ENCODE data around the gene GNAL.
"Not testable (repeated sequence)": the region's sequence is repeated elsewhere in the genome, so short reads cannot be mapped to it uniquely, and the experiment has no call there.

The GNAL gene

DNA sequence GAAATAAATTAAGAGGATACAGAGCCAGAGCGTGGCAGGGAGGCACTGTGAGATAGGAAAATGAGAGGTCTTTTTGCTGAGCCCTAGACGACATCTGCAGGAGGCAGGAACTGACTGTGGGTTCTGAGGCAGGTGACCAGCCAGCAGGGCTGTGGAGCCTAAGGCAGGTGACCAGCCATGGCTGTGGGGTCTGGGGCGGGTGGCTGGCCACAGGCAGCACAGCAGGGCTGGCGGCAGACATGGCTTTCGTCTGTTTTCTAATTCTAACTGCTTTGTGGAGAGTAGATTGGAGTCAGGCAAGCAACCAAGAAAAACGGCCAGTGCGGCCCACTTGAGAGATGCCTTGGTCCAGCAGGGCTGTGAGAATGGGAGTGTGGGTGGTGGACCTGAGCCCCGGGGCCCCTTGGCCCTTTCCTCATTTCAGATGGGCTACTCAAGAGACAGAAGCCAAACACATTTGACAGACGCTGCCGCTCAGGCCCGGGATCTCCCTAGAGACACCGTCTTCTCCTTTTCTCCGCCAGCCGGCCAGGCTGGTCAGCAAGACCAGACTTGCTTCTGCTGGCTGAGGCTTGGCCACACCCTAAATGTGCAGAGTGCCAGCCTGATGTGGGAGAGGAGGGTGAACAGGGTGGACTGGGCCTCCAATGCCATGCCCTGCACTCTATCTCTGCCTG is 19.7 kb upstream of the GNAL start:
- DNase-seq (ENCODE audit: low spot score) = no peak

DNA sequence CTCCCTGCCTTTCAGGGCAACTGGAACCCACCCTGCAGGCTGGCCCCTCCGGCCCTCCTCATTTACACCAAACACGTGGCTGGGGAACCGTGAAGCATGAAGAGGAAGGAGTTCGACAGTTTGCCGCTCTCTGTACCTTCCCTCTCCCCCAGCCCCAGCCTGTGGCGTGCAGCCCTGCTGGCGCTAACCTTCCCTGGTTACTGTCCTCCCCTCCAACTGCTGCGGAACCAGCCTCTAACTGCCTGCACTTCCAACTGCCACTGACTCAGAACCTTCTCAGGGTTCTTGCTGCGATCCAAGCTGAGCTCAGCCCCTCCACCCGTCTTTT is 19.2 kb upstream of the GNAL start:
- no peak for DNase-seq (ENCODE audit: low spot score)

DNA sequence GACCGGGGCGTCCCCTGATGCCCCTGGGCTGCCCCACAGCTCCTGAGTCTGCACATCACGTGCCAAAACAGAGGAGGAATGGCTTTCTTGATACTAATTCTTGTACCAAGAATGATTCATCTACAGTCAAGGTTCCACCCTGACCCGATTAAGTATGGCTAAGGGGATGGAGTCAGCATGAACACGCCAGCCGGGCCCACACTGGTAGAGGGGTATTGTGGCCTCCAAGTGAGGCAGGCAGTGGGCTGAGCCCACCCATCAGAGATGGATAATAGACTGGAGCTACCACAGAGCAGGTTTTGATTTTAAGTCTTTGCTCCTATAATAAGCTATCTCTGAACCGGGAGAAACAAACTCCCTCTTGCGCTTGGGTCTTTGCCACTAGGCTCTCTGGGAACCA is 17.9 kb upstream of the GNAL start:
- DNase-seq (ENCODE audit: low spot score) = no peak

DNA sequence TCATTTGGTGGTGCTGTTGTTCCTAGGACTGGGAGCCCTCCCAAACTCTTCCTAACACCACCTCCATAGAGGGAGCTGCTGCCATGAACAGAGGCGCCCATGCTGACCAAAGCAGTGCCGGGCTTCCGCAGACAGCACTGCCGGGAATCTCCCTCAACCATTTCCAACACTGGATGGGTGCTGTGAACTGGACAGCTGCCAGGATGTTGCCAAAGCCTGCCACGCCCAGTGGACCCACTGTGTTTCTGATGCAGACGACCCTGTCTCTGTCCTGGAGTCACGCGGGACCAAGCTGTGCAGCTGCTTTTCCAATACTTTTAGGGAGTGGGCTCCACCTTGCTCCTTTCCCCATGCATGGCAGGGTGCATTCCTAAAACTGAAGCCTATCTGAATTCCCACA is 16.9 kb upstream of the GNAL start:
- DNase-seq (ENCODE audit: low spot score) = no peak

DNA sequence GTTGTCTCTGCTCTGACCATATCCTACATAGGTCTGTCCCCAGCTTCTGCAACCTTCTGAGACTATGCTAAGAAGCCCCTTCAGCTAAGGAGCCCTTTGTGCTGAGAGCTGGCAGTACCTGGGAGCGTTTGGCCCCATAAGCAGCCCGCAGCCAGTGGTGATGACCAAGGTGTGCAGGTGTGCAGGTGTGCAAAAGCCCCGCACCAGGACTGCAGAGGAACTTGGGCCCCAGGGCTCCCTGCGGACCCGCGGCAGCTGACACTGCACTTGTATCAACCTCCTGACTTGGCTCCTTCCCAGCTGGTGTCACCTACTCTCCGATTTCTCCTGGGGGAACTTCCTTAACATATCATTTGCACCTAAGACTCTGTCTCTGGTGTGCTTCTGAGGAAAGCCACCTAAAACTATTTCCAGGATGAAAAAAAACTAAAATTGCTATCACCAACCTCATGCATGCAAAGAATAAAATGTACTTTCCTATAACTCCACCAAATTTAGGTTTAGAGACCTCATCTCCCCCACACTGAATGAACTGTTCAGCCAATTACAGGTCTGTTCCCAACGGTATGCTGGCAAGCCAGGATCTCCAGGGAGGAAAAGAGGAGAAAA is 16.1 kb upstream of the GNAL start:
- DNase-seq (ENCODE audit: low spot score) = no peak

DNA sequence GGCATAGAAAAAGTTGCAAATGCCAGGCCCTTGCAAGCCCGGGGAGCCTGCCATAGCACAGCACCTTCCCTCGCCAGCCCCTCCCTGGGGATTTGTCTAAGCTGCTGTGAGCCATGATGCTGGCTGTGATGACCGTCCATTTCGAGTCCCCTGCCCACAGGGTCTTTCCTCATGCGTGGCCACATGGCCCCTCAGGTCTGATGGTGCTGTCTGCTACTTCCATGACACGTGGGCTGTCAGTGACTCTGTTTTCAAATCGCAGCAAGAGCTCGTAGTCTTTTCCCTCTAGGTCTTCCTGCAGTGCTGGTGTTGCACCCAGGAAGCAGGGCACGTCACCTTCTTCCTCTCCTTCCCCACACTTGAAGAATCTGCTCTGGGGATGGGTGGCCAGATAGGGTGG is 15.5 kb upstream of the GNAL start:
- DNase-seq (ENCODE audit: low spot score) = no peak

DNA sequence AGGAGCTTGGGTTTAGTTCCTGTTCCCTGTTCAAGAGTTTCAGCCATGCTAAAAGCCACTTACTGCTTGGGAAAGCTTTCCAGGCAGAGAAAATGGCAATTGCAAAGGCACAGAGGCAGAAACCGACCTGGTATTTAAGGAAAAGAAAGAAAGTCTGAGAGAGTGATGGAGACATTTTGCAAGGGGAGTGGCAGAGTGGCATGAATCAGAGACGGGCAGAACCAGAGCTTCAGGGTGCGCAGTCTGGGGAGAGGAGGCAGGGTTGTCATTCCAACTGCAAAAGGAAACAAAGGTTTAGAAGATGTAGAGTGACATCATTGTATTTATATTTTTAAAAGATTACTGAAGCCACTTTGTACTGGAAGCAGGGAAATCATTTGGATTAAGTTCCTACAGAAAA is 14.9 kb upstream of the GNAL start:
- DNase-seq (ENCODE audit: low spot score) = no peak

DNA sequence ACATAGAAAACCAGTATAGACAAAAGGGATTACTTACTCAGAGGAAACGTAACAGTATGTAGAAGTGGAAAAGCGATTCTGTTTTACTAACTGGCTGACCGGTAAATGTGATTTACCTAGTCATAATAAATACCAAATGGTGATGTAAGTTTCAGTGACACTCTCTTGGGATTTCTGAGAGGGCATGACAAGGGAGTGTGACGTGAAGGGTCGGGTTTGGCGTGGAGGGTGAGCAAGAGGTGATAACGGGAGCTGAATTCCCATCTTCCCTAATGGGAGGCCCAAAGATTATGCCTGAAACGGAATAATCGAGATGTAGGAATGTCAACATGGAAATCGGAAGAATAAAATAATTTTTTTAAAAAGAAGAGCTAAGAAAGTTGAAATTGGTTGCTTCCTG is 12.7 kb upstream of the GNAL start:
- no peak for DNase-seq (ENCODE audit: low spot score)

DNA sequence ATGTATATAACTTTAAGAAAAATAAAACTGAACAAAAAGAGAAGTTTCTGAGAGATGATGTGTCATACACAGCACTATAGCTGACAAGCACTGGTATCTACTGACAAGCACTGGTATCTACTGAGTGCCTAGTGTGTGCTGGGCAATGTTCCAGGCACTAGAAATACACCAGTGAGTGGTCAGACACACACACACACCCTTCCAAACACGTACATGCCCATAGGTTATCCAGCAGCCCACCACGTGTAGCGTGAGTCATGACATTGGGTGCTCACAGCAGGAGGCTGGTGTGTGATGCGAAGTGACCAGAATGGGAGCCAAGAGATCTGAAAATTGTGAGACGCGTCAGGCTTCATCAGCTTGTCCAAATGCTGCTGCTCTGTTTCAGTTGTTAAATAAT is 12.2 kb upstream of the GNAL start:
- no peak for DNase-seq (ENCODE audit: low spot score)

DNA sequence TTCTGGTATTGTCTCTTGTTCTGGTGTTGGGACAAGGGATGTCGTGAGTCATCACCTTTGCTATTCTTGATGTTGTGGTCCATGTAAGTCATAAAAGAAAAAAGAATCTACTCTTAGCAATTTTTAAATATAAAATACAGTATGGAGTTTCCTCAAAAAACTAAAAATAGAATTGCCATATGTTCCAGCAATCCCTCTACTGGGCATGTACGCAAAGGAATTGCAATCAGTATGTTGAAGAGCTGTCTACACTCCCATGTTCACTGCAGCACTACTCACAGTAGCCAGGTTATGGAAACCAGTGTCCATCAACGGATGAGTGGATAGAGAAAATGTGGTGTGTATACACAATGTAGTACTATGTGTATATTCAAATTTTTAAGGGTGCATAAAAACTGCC is 10.9 kb upstream of the GNAL start:
- DNase-seq (ENCODE audit: low spot score) = no peak

DNA sequence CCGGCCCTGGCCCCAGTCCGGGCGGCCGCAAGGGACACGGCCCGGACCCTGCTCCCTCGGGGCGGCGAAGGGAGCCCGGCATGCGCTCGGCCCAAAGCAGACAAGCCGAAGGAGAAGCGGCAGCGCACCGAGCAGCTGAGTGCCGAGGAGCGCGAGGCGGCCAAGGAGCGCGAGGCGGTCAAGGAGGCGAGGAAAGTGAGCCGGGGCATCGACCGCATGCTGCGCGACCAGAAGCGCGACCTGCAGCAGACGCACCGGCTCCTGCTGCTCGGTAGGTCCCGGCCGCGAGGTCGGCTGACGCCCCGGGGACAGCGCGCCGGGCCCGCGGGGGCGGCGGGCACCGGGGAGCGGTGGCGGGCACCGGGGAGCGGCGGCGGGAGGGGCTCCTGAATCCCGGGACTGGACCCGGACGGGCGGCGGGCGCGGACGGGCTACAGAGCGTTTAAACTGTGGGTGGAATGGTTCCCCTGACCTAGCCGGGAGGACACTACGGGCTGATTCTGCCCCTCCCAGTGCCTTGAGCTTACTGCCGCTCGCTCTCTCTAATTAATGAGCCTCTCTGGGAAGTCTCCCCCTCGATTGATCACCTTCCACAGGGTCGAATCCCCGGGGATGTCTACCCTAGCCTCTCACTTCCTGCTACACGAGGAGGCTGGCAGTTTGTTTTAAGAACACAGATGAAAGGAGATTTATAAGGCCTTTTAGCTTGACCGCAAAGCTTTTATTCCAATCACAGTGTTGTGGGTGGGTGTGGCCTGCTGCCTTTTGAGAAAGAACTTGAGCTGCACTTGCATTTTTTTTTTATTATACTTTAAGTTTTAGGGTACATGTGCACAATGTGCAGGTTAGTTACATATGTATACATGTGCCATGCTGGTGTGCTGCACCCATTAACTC is 853 bp downstream of the GNAL start:
- peak; percentile 67 for DNase-seq (ENCODE audit: low spot score)

DNA sequence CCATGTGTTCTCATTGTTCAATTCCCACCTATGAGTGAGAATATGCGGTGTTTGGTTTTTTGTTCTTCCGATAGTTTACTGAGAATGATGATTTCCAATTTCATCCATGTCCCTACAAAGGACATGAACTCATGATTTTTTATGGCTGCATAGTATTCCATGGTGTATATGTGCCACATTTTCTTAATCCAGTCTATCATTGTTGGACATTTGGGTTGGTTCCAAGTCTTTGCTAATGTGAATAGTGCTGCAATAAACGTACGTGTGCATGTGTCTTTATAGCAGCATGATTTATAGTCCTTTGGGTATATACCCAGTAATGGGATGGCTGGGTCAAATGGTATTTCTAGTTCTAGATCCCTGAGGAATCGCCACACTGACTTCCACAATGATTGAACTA is 1.6 kb downstream of the GNAL start:
- not testable (repeated sequence) for DNase-seq (ENCODE audit: low spot score)

DNA sequence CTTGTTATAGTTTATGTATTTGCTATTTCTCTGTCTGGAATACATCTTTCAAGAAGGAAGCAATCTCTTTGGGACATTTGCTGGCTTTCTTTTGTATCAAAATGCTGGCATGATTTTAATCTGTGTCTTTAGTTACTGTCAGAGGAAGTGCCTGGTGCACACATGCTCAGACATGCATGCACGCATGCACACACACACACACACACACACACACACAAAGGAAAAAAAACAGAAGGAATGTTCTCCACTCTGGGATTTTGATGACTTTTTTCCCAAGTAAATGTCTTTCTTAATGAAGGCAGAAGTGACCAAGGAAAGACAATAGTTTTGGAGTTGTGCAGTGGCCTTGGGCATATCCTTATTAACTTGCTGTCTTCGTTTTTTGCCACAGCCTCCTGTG is 6.7 kb downstream of the GNAL start:
- no peak for DNase-seq (ENCODE audit: low spot score)

DNA sequence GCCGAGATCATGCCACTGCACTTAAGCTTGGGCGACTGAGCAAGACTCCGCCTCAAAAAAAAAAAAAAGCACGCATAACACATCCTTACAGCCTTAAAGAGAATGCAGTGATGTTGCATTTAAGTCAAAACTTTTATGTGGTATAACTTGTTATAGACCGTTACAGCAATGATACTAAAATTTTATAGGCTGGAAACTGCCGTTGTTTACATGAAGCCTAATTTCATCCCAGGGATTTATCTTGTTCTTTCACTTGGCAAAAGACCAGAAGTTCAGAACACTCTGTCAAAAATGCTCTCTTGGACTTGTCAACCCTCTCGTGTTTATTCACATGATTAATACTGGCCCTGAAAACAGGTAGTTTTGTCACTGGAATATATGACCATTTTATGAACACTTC is 7.4 kb downstream of the GNAL start:
- DNase-seq (ENCODE audit: low spot score) = no peak

DNA sequence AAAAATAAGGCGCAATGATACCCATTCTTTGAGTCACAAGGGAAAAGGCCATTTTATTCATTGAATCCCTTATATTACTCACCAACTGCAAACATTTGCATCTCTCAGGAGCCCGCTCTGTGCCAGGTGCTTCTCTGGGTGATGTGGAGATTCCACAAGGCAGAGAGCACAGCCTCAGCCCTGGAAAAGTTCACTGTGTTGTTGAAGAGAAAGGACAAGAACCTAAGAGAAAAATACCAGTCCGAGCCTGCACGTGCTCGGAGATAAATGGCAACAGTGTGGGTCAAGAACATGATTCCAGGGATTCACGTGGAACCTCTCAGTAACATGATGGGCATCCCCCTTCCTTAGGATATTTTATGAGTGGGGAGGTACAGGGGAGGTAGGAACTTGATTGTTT is 11.8 kb downstream of the GNAL start:
- no peak for DNase-seq (ENCODE audit: low spot score)

DNA sequence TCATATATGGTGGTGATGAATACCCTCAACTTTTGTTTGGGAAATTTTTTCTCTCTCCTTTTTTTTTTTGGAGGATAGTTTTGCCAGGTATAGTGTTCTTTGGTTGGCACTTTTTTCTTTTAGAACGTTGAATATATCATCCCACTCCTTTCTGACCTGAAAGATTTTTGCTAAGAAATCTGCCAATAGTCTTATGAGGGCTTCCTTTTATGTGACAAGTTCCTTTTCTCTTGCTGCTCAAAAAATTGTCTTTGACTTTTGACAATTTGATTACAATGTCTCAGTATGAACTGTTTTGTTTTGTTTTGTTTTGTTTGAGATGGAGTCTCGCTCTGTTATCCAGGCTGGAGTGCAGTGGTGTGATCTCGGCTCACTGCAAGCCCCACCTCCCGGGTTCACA is 21.5 kb downstream of the GNAL start:
- DNase-seq (ENCODE audit: low spot score) = no peak

DNA sequence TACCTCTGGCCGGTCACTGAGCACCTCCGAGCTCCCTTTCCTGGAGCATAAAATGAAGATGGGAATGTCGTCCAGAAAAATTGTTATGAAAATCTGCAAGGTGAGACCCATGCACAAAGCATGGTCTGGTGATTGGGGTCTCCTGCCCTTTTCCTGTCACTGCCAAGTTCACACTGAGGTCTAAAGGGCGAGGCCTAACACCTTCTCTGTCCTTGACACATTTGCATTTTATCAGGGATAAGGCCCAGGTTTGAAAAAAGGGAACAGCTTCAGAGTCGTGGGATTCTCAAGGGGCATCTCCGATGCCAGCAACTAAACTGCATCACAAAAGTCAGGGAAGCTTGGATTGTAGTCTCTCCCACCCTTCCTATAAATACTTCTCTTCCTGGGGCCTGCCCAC is 24.7 kb downstream of the GNAL start:
- DNase-seq (ENCODE audit: low spot score) = no peak

DNA sequence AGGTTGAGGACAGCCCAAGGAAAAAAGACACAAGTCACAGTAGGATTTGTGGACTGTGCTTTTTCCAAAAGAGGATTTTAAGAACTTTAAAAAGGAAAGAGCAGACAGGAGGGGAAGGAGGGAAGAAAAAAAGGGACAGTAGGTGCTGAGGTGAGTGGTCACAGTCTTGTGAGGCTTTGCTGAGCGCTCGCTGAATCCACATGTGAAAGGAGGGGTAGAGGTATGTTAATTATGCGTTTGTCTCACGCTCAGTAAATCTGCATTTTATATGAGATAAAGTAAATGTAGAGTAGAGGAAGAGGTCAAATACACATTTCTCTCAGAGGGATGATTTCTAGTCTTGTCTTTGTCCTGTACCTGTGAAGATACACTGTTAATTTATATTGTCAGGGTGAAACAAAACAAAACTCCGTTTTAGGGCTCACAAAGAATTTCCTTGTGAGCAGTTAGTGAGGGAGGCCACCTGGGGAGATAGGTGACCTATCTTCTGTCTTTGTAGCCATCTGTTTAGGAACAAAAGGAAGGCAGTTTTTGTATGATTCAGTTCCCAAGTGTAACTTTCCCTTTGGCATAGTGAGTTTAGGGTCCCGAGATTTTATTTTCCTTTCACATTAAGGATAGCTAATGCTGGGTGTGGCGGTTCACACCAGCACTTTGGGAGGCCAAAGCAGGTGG is 25.3 kb downstream of the GNAL start:
- no peak for DNase-seq (ENCODE audit: low spot score)

DNA sequence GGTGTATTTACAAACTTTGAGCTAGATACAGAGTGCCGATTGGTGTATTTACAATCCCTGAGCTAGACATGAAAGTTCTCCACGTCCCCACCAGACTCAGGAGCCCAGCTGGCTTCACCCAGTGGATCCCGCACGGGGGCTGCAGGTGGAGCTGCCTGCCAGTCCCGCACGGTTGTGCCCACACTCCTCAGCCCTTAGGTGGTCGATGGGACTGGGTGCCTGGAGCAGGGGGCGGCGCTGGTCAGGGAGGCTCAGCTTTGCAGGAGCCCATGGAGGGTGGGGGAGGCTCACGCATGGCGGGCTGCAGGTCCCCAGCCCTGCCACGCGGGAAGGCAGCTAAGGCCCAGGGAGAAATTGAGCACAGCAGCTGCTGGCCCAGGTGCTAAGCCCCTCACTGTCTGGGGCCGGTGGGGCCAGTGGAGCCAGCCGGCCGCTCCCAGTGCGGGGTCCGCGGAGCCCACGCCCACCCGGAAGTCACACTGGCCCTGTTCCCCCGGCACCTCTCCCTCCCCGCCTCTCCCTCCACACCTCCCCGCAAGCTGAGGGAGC is 27.8 kb downstream of the GNAL start:
- not testable (repeated sequence) for DNase-seq (ENCODE audit: low spot score)

DNA sequence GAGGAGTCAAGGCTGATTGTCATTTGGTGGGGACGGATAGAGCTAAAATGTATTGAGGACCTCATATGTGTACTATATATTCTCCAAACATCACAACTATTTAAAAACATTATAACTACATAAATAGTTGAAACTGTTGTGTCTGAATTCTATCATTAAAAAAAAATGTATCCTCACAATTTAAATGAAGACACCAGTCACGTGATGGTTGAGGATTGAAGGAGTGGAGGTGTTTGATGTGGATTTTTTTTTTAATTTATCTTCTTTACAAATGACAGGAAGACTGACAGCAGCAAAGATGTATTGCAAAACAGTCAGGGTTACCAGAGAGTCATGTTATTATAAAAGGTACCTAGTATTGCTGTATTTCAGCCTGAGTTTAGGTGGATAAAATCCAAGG is 30.0 kb downstream of the GNAL start:
- no peak for DNase-seq (ENCODE audit: low spot score)

DNA sequence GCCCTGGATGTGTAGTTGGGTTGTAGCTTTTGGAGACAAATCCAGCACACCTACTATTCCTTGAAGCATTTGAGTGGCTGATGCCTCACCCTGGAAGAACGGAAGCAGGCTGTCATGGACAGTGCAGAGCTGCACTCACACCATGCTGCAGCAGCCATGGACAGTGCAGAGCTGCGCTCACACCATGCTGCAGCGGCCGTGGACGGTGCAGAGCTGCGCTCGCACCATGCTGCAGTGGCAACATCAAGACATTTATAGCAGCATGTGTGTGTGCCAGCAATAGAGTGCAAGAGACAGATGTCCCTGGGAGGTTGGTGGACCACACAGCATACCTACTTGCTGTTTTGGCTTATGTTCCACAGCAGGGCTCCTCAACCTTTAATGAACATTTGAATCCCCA is 30.6 kb downstream of the GNAL start:
- DNase-seq (ENCODE audit: low spot score) = no peak

DNA sequence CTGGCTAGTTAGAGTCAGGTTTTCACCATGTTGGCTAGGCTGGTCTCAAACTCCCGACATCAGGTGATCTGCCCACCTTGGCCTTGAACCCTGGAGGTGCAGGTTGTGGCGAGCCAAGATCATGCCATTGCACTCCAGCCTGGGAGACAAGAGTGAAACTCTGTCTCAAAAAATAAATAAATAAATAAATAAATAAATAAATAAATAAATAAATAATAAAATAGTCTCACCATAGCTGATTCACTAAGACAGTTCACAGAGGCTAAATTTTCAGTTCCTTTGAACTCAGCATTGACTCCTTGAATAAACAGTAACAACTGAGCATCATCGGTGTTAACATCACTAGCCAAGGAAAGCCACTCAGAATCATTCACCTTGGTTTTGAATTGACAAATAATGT is 32.7 kb downstream of the GNAL start:
- no peak for DNase-seq (ENCODE audit: low spot score)

DNA sequence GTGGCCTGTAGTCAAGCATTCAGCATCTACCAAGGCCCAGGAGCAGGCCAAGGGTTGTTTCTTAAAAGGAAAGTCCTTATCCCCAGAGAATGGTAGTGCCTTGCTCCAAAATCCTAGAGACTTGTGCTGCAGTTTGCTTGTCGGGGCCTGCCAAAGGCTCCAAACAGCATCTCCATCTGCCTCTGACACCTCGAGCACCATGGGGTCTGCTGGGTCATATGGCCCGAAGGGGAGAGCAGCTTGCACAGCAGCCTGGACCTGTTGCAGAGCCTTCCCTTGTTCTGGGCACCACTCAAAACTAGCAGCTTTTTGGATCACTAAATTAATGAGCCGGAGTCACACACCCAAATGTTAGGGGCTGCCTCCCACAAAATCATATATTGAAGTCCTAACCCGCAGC is 35.7 kb downstream of the GNAL start:
- DNase-seq (ENCODE audit: low spot score) = no peak
